Natural killer cell (primary cell): ENCODE measurements around the gene SLC44A1. TPM values are rescaled to one million over a fixed set of nuclear protein-coding genes. Genes with fewer than 3 reads are reported as not detected.

Experiments
- ATAC-seq, 3 donors: fragments of 150-1000 bp in 2 of 3; fragments of 200-7000 bp in 1 of 3; cut with Tn5 transposase; 1 replicate in 1 of 3; 2 replicates in 2 of 3; pipeline ENCODE4 v1.10.0; 2021; ENCODE audit warnings: mild to moderate bottlenecking in 2 of 3, moderate library complexity in 2 of 3
- DNase-seq, 2 donors: peaks; one replicate each; pipeline versions ENCODE4 v3.0.0 to v3.0.0-alpha.2; 2013 to 2021; ENCODE audit warnings: mixed read lengths in 1 of 2
- H3K27ac ChIP-seq: one replicate; pipeline ENCODE4 v1.5.1; 2013; ENCODE audit warnings: mild to moderate bottlenecking, low read length
- H3K27me3 ChIP-seq: one replicate; pipeline ENCODE4 v1.6.1; 2013; ENCODE audit warnings: low read length; ENCODE audit not compliant: control insufficient read depth, insufficient read depth
- H3K36me3 ChIP-seq: one replicate; pipeline ENCODE4 v1.6.1; 2013; ENCODE audit warnings: low read length; ENCODE audit not compliant: control insufficient read depth, insufficient read depth
- H3K4me1 ChIP-seq: one replicate; pipeline ENCODE4 v1.6.1; 2013; ENCODE audit warnings: low read length; ENCODE audit not compliant: control insufficient read depth, insufficient read depth
- H3K4me3 ChIP-seq: one replicate; pipeline ENCODE4 v1.5.1; 2013; ENCODE audit warnings: low read length
- H3K9me3 ChIP-seq: one replicate; pipeline ENCODE4 v1.6.1; 2013; ENCODE audit warnings: low read length; ENCODE audit not compliant: control insufficient read depth, insufficient read depth
- H3K27ac Mint-ChIP-seq, 2 donors: one replicate each; pipeline ENCODE4 v1.8.0; 2022; ENCODE audit warnings: mild to moderate bottlenecking in 2 of 2, mixed read lengths in 2 of 2, moderate library complexity in 1 of 2
- H3K27me3 Mint-ChIP-seq, 2 donors: one replicate each; pipeline ENCODE4 v1.8.0; 2022; ENCODE audit warnings: low read depth in 2 of 2, mixed read lengths in 2 of 2
- H3K36me3 Mint-ChIP-seq: one replicate; pipeline ENCODE4 v1.8.0; 2022; ENCODE audit warnings: mixed read lengths
- H3K4me1 Mint-ChIP-seq, 2 donors: one replicate each; pipeline ENCODE4 v1.8.0; 2022; ENCODE audit warnings: mixed read lengths in 2 of 2
- H3K4me3 Mint-ChIP-seq: one replicate; pipeline ENCODE4 v1.8.0; 2022; ENCODE audit warnings: mild to moderate bottlenecking, moderate library complexity, mixed read lengths
- H3K9me3 Mint-ChIP-seq, 2 donors: one replicate each; pipeline ENCODE4 v1.8.0; 2022; ENCODE audit warnings: mixed read lengths in 2 of 2
- CTCF ChIP-seq: fragments of 200-600 bp; IDR thresholded peaks from one replicate; pipeline ENCODE4 v1.8.0; 2022; ENCODE audit warnings: antibody characterized with exemption
- WGBS: methylation state at CpG from one replicate; pipeline ENCODE4 v1.1.7; 2013; ENCODE audit warnings: missing lambda C conversion rate; ENCODE audit not compliant: insufficient coverage; 5-methylcytosine and 5-hydroxymethylcytosine counted together
- intact Hi-C: fragments of 100-400 bp; cut with micrococcal nuclease; formaldehyde crosslinking; loops from one replicate; pipeline ENCODE4 v1.14.2; 2022
- total RNA-seq, 4 donors: library from RNA; stranded (reverse); fragments of 120-200 nt in 1 of 4; gene quantifications; one replicate each; pipeline versions ENCODE4 v1.2.3 to v1.2.4, GENCODE V29; 2013 to 2022

The SLC44A1 gene
- total RNA-seq, 3 donors from 2014 or later (not counting 1 experiment from before 2014, with no cell fraction given): 7.1 to 8.3 (median 7.9) TPM

DNA sequence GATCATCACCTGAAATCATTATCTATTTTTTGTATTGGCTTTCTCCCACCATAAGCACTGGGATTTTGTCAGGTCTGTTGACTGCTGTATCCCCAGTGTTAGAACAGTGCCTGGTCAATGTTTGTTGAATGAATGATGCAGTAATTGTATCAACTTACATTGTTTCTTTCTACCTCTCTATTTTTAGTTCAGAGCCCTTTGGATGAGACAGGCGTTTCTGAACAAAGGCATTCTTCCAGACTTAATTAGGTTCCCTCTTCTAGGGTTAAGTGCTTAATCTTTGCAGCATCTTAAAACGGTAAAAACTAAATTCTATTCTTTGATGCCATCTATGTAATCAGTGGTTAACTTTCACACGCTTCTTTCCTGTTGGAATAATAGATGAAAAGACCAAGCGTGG, 26.3 kb downstream of the SLC44A1 start:
- Histone ChIP-seq H3K4me1 (no peaks in the 10 kb centered on the region), H3K27ac (no peak overlapping the region), H3K9me3 (no peaks in the 10 kb centered on the region), H3K36me3 (no peaks in the 10 kb centered on the region), H3K27me3 (no peaks in the 10 kb centered on the region), H3K4me3 (no peak overlapping the region)
- Mint-ChIP-seq H3K9me3 (no peaks in the 10 kb centered on the region), H3K4me3 (no peak overlapping the region), H3K27me3 (no peaks in the 10 kb centered on the region), H3K27ac (no peak overlapping the region), H3K4me1 (peaks cover 5 to 18% of the 10 kb centered on the region in 2 donors), H3K36me3 (no peaks in the 10 kb centered on the region)
- ATAC-seq: no peak
- whole genome bisulfite sequencing: 82% methylated on average over 4 of the region's 4 CpGs
- TF ChIP-seq CTCF: no peak
- DNase-seq: no peak
- intact Hi-C loops: no loop called here

DNA sequence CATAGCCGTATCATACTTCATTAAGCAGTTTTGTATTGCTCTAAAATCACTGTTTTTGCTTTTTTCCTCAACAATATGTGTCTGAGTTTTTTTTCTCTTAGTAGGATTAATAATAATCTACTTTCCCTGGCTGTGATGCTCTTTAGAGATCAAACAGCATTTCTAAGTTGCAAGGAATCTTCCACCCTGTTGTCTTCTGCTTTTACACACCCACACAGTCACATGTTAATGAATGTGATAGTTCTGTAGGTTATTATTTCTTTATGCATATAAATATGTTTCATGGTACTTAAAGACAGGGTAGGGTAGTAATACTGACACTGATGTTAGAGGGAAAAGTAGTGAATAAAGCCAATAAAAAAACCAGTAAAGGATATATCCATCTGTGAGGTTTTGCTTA, 29.3 kb downstream of the SLC44A1 start:
- no peaks in the 10 kb centered on the region for H3K27me3 Mint-ChIP-seq
- no peak overlapping the region for H3K4me3 Mint-ChIP-seq
- no CpG with 5 or more reads among the region's 1 CpG for WGBS
- H3K36me3 ChIP-seq: no peaks in the 10 kb centered on the region
- no peaks in the 10 kb centered on the region for H3K4me1 ChIP-seq
- no peak overlapping the region for H3K27ac Mint-ChIP-seq
- no peak for TF ChIP-seq CTCF
- intact Hi-C loops: no loop called here
- H3K4me1 Mint-ChIP-seq: peaks cover 5 to 22% of the 10 kb centered on the region in 2 donors
- H3K27me3 ChIP-seq: no peaks in the 10 kb centered on the region
- H3K4me3 ChIP-seq: no peak overlapping the region
- H3K27ac ChIP-seq: no peak overlapping the region
- DNase-seq (no peak), ATAC-seq (no peak)
- H3K9me3 Mint-ChIP-seq: no peaks in the 10 kb centered on the region
- no peaks in the 10 kb centered on the region for H3K36me3 Mint-ChIP-seq
- H3K9me3 ChIP-seq: no peaks in the 10 kb centered on the region

DNA sequence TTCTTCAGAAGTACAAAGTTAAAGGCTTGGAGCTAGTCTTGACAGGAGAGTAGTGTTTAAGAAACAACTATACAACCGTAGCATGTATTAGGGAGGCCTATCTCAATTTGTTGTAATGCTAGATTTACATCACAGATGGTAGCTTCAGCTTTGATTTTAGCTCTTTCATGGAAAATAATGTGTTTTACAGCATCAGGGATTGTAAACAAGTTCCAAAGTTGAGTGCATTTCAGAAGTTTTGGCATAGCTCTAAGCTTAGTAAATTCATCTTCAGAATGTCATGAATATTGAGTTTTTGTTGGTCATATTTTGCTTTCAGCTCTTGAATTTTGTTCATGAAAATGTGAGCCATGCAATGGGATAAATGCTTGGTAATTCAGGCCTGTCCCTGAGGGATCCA, 30.7 kb downstream of the SLC44A1 start:
- Histone ChIP-seq H3K9me3 (no peaks in the 10 kb centered on the region), H3K27ac (no peak overlapping the region), H3K4me1 (no peaks in the 10 kb centered on the region), H3K4me3 (no peak overlapping the region), H3K36me3 (no peaks in the 10 kb centered on the region), H3K27me3 (no peaks in the 10 kb centered on the region)
- H3K27ac Mint-ChIP-seq: no peak overlapping the region
- DNase-seq (no peak), ATAC-seq (no peak)
- peaks cover 0 to 16% of the 10 kb centered on the region in 2 donors for H3K4me1 Mint-ChIP-seq
- no peaks in the 10 kb centered on the region for H3K36me3 Mint-ChIP-seq
- H3K9me3 Mint-ChIP-seq: no peaks in the 10 kb centered on the region
- H3K27me3 Mint-ChIP-seq: no peaks in the 10 kb centered on the region
- intact Hi-C loops: no loop called here
- TF ChIP-seq CTCF: no peak
- H3K4me3 Mint-ChIP-seq: no peak overlapping the region
- 93% methylated on average over 1 of the region's 1 CpG for WGBS

DNA sequence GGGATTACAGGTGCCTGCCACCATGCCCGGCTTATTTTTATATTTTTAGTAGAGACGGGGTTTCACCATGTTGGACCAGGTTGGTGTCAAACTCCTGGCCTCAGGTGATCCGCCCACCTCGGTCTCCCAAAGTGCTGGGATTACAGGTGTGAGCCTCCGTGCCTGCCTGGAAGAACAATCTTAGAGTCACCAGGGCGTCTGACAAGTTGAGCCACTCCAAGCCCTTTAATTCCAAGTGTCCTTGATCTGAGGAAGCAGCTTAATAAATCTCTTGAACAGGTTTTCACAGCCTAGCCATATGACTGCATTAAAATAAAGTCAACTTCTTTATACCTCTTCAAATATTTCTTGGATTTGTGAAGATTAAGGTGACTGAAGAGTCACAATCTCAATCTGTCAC, 31.5 kb downstream of the SLC44A1 start:
- Histone ChIP-seq H3K4me1 (no peaks in the 10 kb centered on the region), H3K4me3 (no peak overlapping the region), H3K27me3 (no peaks in the 10 kb centered on the region), H3K27ac (no peak overlapping the region), H3K9me3 (no peaks in the 10 kb centered on the region), H3K36me3 (no peaks in the 10 kb centered on the region)
- intact Hi-C loops: no loop called here
- ATAC-seq: no peak
- no peaks in the 10 kb centered on the region for H3K27me3 Mint-ChIP-seq
- H3K4me1 Mint-ChIP-seq: peaks cover 0 to 8% of the 10 kb centered on the region in 2 donors
- DNase-seq: no peak
- H3K36me3 Mint-ChIP-seq: no peaks in the 10 kb centered on the region
- H3K9me3 Mint-ChIP-seq: no peaks in the 10 kb centered on the region
- no peak overlapping the region for H3K4me3 Mint-ChIP-seq
- H3K27ac Mint-ChIP-seq: no peak overlapping the region
- TF ChIP-seq CTCF: no peak
- 93% methylated on average over 6 of the region's 6 CpGs for WGBS
